HG02870 (cell line): ENCODE data around the gene SLFNL1.

Experiments
- ATAC-seq: cut with Tn5 transposase; IDR thresholded peaks from one replicate; pipeline ENCODE4 v1.9.1; 2021; ENCODE audit warnings: mild to moderate bottlenecking, moderate library complexity; ENCODE audit not compliant: unreplicated experiment

Gene SLFNL1

GRCh38 chr1:41021526-41022308 lies at the start of gene SLFNL1:
SLFNL1 (minus strand) TSS chr1:41021725; CDS start chr1:41020660, 1,065 bp downstream.
- no peak for ATAC-seq

GRCh38 chr1:41056907-41057306 lies 35.4 kb upstream of the SLFNL1 start:
- ATAC-seq, result no peak

- no peak for ATAC-seq
Measured at GRCh38 chr1:41053316-41053715, 31.8 kb upstream of the SLFNL1 start.

GRCh38 chr1:41051022-41051421 lies 29.5 kb upstream of the SLFNL1 start:
- no peak for ATAC-seq

DNA sequence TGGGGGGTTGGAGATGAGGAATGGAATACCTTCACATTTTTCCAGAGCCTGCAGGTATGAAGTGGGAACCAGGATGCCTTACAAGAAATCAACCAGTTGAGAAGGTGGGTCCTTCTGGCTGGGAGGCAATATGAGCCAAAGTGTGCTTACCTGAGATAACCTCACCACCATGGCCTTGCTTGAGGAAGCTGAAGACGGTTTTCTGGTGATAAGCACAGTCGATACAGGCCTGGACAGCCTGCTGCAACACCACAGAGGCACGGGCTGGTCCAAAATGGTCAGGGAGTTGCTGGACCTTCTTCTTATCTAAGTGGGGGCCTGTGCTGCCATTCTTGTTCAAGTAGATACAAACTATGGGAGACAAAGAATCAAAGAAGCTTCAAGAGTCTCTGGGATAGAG lies 27.0 kb upstream of the SLFNL1 start:
- ATAC-seq, result no peak

- no peak for ATAC-seq
Measured at GRCh38 chr1:41046347-41046775, 24.8 kb upstream of the SLFNL1 start.

- no peak for ATAC-seq
Measured at GRCh38 chr1:41045740-41046139, 24.2 kb upstream of the SLFNL1 start.

- no peak for ATAC-seq
Measured at GRCh38 chr1:41044187-41044586, 22.7 kb upstream of the SLFNL1 start.

- no peak for ATAC-seq
Measured at GRCh38 chr1:41041614-41042270, 20.2 kb upstream of the SLFNL1 start.

DNA sequence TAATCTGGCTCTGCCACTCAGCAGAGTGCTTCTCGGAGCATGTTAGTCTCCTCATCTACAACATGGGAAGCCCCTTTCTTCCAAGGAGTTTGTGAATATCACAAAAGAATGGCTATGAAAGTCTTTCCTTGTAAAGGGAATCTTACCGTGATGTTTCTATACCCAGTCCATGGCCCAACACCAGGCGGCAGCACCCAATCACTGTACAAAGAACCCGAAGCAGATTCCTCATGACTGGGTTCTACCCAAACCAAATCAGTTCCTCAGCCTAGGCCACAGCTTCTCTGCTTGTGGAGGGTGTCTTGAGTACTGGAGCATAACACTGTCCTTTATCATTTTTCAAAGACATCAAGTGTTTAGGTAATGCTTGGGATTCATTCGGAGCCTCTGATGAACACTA lies 16.6 kb upstream of the SLFNL1 start:
- ATAC-seq, result no peak

DNA sequence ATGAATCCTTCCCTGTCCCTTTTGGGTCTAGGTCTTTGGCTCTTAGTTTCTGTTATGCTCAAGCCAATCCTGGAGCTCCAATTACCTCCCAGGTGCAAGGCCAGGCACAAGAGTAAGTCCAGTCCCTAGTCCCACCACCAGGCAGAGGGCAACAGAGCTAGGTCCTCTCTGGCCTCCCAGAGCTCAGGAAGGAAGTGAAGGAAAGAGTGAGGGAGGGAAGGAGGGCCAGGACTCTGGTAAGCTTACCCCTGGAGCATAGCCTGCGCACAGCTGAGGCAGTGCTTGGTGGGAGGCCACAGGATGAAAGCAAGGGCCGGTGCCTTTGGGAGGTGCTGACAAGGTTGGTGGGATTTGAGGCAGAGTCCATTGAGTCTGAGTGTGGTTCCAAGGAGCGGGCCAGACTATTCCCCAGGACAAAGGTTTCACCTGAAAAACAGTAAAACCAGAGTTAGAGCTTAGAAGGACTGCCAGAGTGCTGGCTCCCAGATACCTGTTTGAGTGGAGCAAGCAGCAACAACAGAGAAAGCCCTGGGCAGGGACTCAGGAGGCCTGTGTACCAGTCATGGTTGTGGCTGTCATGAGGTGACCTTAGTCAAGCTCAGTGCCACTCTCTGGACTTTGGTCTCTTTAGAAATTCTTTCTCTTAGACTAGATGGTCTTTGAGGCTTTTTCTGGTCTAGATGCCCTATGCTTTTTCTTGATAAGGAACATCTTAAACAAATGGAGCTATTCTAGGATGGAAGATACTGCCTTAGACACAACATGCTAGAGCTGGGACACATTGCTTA lies 15.8 kb upstream of the SLFNL1 start:
- no peak for ATAC-seq

GRCh38 chr1:41033272-41033671 lies 11.7 kb upstream of the SLFNL1 start:
- no peak for ATAC-seq

DNA sequence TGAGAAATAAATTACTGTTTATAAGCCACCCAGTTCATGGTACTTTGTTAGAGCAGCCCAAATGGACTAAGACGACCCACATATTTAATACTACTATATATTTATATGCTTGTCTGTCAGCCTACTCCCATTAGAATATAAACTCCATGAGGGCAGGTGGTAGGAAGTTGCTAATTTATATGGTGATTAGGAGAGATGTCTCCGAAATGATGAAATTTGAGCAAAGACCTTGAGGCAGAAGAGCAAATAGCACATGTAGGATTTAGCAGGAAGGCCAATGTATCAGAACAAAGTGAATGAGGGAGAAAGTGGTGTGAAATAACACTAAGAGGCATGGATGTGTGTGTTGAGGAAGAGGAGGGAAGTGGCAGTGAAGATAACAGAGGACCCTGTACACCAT lies 10.6 kb upstream of the SLFNL1 start:
- no peak for ATAC-seq

DNA sequence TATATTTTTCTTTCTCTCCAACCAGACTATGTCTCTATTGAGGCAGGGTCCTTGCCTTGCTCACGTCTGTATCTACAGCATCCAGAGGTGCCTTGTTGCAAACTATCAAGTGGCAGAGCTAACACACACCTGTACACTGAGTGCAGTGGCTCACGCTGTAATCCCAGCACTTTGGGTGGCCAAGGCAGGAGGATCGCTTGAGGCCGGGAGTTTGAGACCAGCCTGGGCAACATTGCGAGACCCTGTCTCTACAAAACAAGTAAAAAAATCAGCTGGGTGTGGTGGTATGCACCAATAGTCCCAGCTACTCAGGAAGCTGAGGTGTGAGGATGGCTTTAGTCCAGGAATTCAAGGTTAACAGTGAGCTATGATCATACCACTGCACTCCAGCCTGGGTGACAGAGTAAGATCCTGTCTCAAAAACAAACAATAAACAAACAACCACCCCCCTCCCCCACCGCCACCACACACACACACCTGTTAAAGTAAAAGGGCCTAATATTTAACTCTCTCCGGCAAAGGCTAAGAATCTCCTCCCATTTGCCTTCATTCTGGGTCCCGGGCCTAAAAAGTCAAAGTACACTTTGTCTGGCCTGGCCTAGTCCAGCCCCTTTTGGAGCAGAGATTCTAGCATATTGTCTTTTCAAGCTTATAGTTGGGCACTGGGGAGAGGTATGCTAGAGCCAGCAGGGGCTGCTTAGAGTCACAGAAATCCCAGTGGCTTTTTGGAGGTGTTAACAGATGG lies 9.5 kb upstream of the SLFNL1 start:
- ATAC-seq, result no peak

GRCh38 chr1:41028034-41028642 lies 6.6 kb upstream of the SLFNL1 start:
- ATAC-seq, result no peak

- ATAC-seq, result no peak
Measured at GRCh38 chr1:41025979-41026819, 4.7 kb upstream of the SLFNL1 start.

- ATAC-seq, result no peak
Measured at GRCh38 chr1:41024953-41025352, 3.4 kb upstream of the SLFNL1 start.

GRCh38 chr1:41023279-41023990 lies 1.9 kb upstream of the SLFNL1 start:
- no peak for ATAC-seq

DNA sequence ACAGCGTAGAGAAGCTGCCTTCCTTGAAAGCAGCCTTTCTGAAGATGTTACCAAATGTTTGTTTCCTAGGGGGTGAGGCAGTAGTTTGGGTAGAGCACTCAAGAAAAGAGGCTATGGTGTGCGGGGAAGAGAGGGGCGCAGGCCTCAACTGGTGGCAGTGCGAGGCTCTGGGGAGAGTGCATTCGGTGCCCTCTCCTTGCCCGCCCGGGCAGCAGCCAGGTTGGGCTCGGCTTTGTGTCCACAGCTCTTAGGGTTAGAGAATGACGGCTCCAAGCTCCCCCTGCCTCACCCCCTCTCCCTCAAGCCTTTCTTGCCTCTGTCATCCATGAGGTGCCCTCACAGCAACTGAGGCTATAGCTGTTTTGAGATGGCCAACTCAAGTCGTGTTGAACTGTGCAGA lies 899 bp upstream of the SLFNL1 start:
- no peak for ATAC-seq
